DOHH2 (cell line): Measurements from ENCODE around the gene C16orf78.

Experiments used
- H3F3A ChIP-seq: fragments of 200-600 bp; sonication (generic), shearing (Covaris generic); 2 replicates; pipeline ENCODE4 v1.6.0; 2016; ENCODE audit warnings: antibody characterized with exemption, mild to moderate bottlenecking; ENCODE audit not compliant: control insufficient read depth, insufficient read depth
- H3K27ac ChIP-seq: fragments of 200-600 bp; sonication (generic); 2 replicates; pipeline ENCODE4 v1.5.1; 2014; ENCODE audit warnings: low read depth, mild to moderate bottlenecking, low read length, moderate library complexity
- H3K27me3 ChIP-seq: fragments of 200-600 bp; sonication (generic); 2 replicates; pipeline ENCODE4 v1.6.1; 2014; ENCODE audit warnings: mild to moderate bottlenecking, low read length, mixed read lengths; ENCODE audit not compliant: control insufficient read depth
- H3K36me3 ChIP-seq: fragments of 200-600 bp; sonication (generic); 2 replicates; pipeline ENCODE4 v1.6.1; 2014; ENCODE audit warnings: mild to moderate bottlenecking, low read length, moderate library complexity, mixed read lengths; ENCODE audit not compliant: control insufficient read depth
- H3K4me1 ChIP-seq: fragments of 200-600 bp; sonication (generic); 2 replicates; pipeline ENCODE4 v1.6.1; 2014; ENCODE audit warnings: mild to moderate bottlenecking, low read length, mixed read lengths; ENCODE audit not compliant: control insufficient read depth
- H3K4me2 ChIP-seq: fragments of 200-600 bp; sonication (generic); 2 replicates; pipeline ENCODE4 v1.6.0; 2014; ENCODE audit warnings: mild to moderate bottlenecking, low read length, moderate library complexity
- H3K4me3 ChIP-seq: fragments of 200-600 bp; sonication (generic); 2 replicates; pipeline ENCODE4 v1.5.1; 2014; ENCODE audit warnings: mild to moderate bottlenecking, low read length, mixed read lengths
- H3K79me2 ChIP-seq: fragments of 200-600 bp; sonication (generic); 2 replicates; pipeline ENCODE4 v1.6.1; 2014; ENCODE audit warnings: mild to moderate bottlenecking, low read length, mixed read lengths; ENCODE audit not compliant: control insufficient read depth
- H3K9me2 ChIP-seq: fragments of 200-600 bp; sonication (generic); replicated peaks from 2 replicates; pipeline ENCODE4 v1.6.1; 2014; ENCODE audit warnings: mild to moderate bottlenecking, low read length, mixed read lengths; ENCODE audit not compliant: control insufficient read depth
- H3K9me3 ChIP-seq: fragments of 200-600 bp; sonication (generic); 2 replicates; pipeline ENCODE4 v1.6.1; 2014; ENCODE audit warnings: antibody characterized with exemption, low read length, mixed read lengths; ENCODE audit not compliant: control insufficient read depth, insufficient read depth
- H4K20me1 ChIP-seq: fragments of 200-600 bp; sonication (generic); 2 replicates; pipeline ENCODE4 v1.6.0; 2014; ENCODE audit warnings: low read depth, mild to moderate bottlenecking, antibody characterized with exemption, low read length, moderate library complexity; ENCODE audit not compliant: control insufficient read depth, insufficient read depth
- EZH2phosphoT487 ChIP-seq: fragments of 200-600 bp; sonication (generic); IDR thresholded peaks from 2 replicates; pipeline ENCODE4 v1.6.1; 2017; ENCODE audit warnings: borderline replicate concordance, mild to moderate bottlenecking, antibody characterized with exemption, low read length, moderate library complexity, mixed read lengths
- TF ChIP-seq, protein P1 (sequence below): fragments of 200-600 bp; sonication (generic); IDR thresholded peaks from one replicate; pipeline ENCODE4 v1.5.1; 2014; ENCODE audit warnings: antibody characterized with exemption, mild to moderate bottlenecking, low read depth, low read length; ENCODE audit not compliant: poor library complexity, severe bottlenecking

C16orf78 gene

DNA sequence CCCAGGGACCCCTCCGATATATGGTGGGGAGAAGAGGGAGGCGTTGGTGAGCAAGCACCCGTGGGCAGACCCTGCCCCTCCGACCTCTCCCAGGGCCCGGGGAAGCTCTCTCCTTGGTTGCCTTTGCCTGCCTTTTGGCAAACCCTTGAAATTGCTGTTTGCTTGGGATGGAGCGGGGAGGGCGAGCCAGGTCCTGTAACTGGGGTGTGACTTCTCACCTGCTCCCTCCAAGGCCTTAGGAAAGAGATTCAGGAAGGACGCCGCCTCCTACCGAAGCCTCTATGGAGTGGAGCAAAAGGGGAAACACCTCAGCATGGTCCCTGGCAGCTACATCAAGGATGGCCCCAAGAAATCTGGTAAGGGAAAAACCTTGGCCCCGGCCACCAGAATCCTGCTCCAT, 4.6 kb downstream of the C16orf78 start:
- TF ChIP-seq EZH2phosphoT487: no peak
- TF ChIP-seq, protein P1, sequence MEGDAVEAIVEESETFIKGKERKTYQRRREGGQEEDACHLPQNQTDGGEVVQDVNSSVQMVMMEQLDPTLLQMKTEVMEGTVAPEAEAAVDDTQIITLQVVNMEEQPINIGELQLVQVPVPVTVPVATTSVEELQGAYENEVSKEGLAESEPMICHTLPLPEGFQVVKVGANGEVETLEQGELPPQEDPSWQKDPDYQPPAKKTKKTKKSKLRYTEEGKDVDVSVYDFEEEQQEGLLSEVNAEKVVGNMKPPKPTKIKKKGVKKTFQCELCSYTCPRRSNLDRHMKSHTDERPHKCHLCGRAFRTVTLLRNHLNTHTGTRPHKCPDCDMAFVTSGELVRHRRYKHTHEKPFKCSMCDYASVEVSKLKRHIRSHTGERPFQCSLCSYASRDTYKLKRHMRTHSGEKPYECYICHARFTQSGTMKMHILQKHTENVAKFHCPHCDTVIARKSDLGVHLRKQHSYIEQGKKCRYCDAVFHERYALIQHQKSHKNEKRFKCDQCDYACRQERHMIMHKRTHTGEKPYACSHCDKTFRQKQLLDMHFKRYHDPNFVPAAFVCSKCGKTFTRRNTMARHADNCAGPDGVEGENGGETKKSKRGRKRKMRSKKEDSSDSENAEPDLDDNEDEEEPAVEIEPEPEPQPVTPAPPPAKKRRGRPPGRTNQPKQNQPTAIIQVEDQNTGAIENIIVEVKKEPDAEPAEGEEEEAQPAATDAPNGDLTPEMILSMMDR: no peak
- Histone ChIP-seq H3K9me2 (no peaks in the 10 kb centered on the region), H3K9me3 (no peaks in the 10 kb centered on the region), H4K20me1 (no peaks in the 10 kb centered on the region), H3K4me2 (no peak overlapping the region), H3K36me3 (no peaks in the 10 kb centered on the region), H3K27ac (no peak overlapping the region), H3K4me3 (no peak overlapping the region), H3K79me2 (no peaks in the 10 kb centered on the region), H3K27me3 (no peaks in the 10 kb centered on the region), H3F3A (no peaks in the 10 kb centered on the region), H3K4me1 (no peaks in the 10 kb centered on the region)

- no peak for TF ChIP-seq EZH2phosphoT487
- TF ChIP-seq, protein P1: no peak
- Histone ChIP-seq H3F3A (no peaks in the 10 kb centered on the region), H3K9me3 (no peaks in the 10 kb centered on the region), H3K79me2 (no peaks in the 10 kb centered on the region), H3K27ac (no peak overlapping the region), H3K4me3 (no peak overlapping the region), H3K4me2 (no peak overlapping the region), H3K9me2 (no peaks in the 10 kb centered on the region), H4K20me1 (no peaks in the 10 kb centered on the region), H3K4me1 (no peaks in the 10 kb centered on the region), H3K27me3 (no peaks in the 10 kb centered on the region), H3K36me3 (no peaks in the 10 kb centered on the region)
Measured at GRCh38 chr16:49378816-49379215, 5.2 kb downstream of the C16orf78 start.

- no peaks in the 10 kb centered on the region for H3K9me3 ChIP-seq
- H3K36me3 ChIP-seq: no peaks in the 10 kb centered on the region
- no peak overlapping the region for H3K4me2 ChIP-seq
- H3F3A ChIP-seq: no peaks in the 10 kb centered on the region
- H3K4me3 ChIP-seq: no peak overlapping the region
- TF ChIP-seq, protein P1: peak; percentile 51
- TF ChIP-seq EZH2phosphoT487: no peak
- H4K20me1 ChIP-seq: no peaks in the 10 kb centered on the region
- H3K27me3 ChIP-seq: no peaks in the 10 kb centered on the region
- H3K9me2 ChIP-seq: no peaks in the 10 kb centered on the region
- no peak overlapping the region for H3K27ac ChIP-seq
- H3K4me1 ChIP-seq: no peaks in the 10 kb centered on the region
- no peaks in the 10 kb centered on the region for H3K79me2 ChIP-seq
Measured at GRCh38 chr16:49382916-49383315, 9.3 kb downstream of the C16orf78 start.

GRCh38 chr16:49395021-49395420, 21.4 kb downstream of the C16orf78 start:
- Histone ChIP-seq H3K4me2 (no peak overlapping the region), H3K27me3 (no peaks in the 10 kb centered on the region)

More at GRCh38 chr16:49395021-49395420, 21.4 kb downstream of the C16orf78 start:
- TF ChIP-seq, protein P1: no peak
- no peak for TF ChIP-seq EZH2phosphoT487
- H3K79me2 ChIP-seq: no peaks in the 10 kb centered on the region
- H3K9me2 ChIP-seq: no peaks in the 10 kb centered on the region
- H3F3A ChIP-seq: no peaks in the 10 kb centered on the region
- no peak overlapping the region for H3K27ac ChIP-seq
- no peaks in the 10 kb centered on the region for H3K36me3 ChIP-seq
- no peaks in the 10 kb centered on the region for H4K20me1 ChIP-seq
- peaks cover 11% of the 10 kb centered on the region for H3K4me1 ChIP-seq
- no peaks in the 10 kb centered on the region for H3K9me3 ChIP-seq
- H3K4me3 ChIP-seq: no peak overlapping the region
